ENCODE data around the gene C3orf33. TPM values are rescaled to one million over a fixed set of nuclear protein-coding genes. Genes with fewer than 3 reads are reported as not detected.

C3orf33 gene
- total RNA-seq, 2 experiments from 2014 or later: 0.60 to 1.3 TPM

GRCh38 chr3:155747286-155747945 lies 58.7 kb downstream of the C3orf33 start:
- DNase-seq (no peak), ATAC-seq (no peak)
- no peak overlapping the region for H3K27ac Mint-ChIP-seq
- peaks cover 21% of the 10 kb centered on the region for H3K4me1 Mint-ChIP-seq (ENCODE audit: low read depth)
- ChIA-PET POLR2A (no interaction called here), CTCF (interaction anchor here (1.2 kb wide), 1 partner anchor 58 kb away, joined by 3 read pairs; the partner anchor contains the start of gene C3orf33)
- no peaks in the 10 kb centered on the region for H3K36me3 Mint-ChIP-seq (ENCODE audit: low read depth)
- peaks cover 52% of the 10 kb centered on the region for H3K27me3 Mint-ChIP-seq (ENCODE audit: low read depth)
- H3K4me3 Mint-ChIP-seq: no peak overlapping the region
- H3K9me3 Mint-ChIP-seq (ENCODE audit: insufficient read depth): no peaks in the 10 kb centered on the region

DNA sequence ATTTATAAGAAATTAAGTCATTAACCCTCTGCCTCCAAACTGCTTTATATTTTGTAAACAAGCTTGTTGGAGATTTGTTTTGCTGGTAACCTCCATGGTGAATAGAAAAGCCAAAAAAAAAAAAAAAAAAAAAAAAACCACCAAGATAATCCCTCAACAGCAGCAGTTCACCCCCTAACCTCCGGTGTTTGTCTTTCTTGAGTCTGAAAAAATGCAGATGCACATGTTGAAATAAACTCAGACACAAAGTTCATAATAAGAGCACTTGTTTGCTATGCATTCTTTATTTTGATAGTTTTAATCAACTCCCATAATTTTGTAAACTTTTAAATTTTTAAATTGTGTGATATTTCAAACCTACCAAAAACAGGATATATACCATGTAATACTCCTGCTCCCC lies 59.4 kb downstream of the C3orf33 start:
- Mint-ChIP-seq H3K4me3 (no peak overlapping the region), H3K27ac (no peak overlapping the region), H3K36me3 (ENCODE audit: low read depth) (no peaks in the 10 kb centered on the region), H3K27me3 (ENCODE audit: low read depth) (peaks cover 54% of the 10 kb centered on the region), H3K9me3 (ENCODE audit: insufficient read depth) (no peaks in the 10 kb centered on the region), H3K4me1 (ENCODE audit: low read depth) (peaks cover 21% of the 10 kb centered on the region)
- POLR2A ChIA-PET: no interaction called here
- CTCF ChIA-PET: interaction anchor here (1.1 to 1.4 kb wide), 3 partner anchors 10 to 123 kb away, joined by 3 to 4 read pairs (median 4); partner anchors contain the start of genes C3orf33 and GMPS
- ATAC-seq (no peak), DNase-seq (no peak)

- POLR2A ChIA-PET: no interaction called here
- Mint-ChIP-seq H3K4me3 (no peak overlapping the region), H3K27me3 (ENCODE audit: low read depth) (peaks cover 58% of the 10 kb centered on the region), H3K4me1 (ENCODE audit: low read depth) (peaks cover 21% of the 10 kb centered on the region), H3K9me3 (ENCODE audit: insufficient read depth) (no peaks in the 10 kb centered on the region), H3K36me3 (ENCODE audit: low read depth) (no peaks in the 10 kb centered on the region), H3K27ac (no peak overlapping the region)
- ATAC-seq: no peak
- CTCF ChIA-PET: interaction anchor here (1.1 to 1.4 kb wide), 3 partner anchors 11 to 124 kb away, joined by 3 to 4 read pairs (median 4); partner anchors contain the start of genes C3orf33 and GMPS
- DNase-seq: no peak
Measured at GRCh38 chr3:155745795-155746550, 60.1 kb downstream of the C3orf33 start.

- no peaks in the 10 kb centered on the region for H3K36me3 Mint-ChIP-seq (ENCODE audit: low read depth)
- H3K4me1 Mint-ChIP-seq (ENCODE audit: low read depth): peaks cover 21% of the 10 kb centered on the region
- H3K4me3 Mint-ChIP-seq: peak within 1 kb of the TSS; percentile 79
- no peak within 1 kb of the TSS for H3K27ac Mint-ChIP-seq
- CTCF ChIA-PET: interaction anchor here (0.9 kb wide), 1 partner anchor 62 kb away, joined by 3 read pairs; the partner anchor contains the start of gene C3orf33
- no peaks in the 10 kb centered on the region for H3K9me3 Mint-ChIP-seq (ENCODE audit: insufficient read depth)
- ATAC-seq: peak; percentile 64
- peaks cover 65% of the 10 kb centered on the region for H3K27me3 Mint-ChIP-seq (ENCODE audit: low read depth)
- POLR2A ChIA-PET: no interaction called here
- peak; percentile 43 for DNase-seq
Measured at GRCh38 chr3:155744626-155745324, 61.3 kb downstream of the C3orf33 start, which contains the start of gene PLCH1. TSS of gene PLCH1 (minus strand) at chr3:155745071. CDS start at chr3:155704224, 40,847 bp downstream.

DNA sequence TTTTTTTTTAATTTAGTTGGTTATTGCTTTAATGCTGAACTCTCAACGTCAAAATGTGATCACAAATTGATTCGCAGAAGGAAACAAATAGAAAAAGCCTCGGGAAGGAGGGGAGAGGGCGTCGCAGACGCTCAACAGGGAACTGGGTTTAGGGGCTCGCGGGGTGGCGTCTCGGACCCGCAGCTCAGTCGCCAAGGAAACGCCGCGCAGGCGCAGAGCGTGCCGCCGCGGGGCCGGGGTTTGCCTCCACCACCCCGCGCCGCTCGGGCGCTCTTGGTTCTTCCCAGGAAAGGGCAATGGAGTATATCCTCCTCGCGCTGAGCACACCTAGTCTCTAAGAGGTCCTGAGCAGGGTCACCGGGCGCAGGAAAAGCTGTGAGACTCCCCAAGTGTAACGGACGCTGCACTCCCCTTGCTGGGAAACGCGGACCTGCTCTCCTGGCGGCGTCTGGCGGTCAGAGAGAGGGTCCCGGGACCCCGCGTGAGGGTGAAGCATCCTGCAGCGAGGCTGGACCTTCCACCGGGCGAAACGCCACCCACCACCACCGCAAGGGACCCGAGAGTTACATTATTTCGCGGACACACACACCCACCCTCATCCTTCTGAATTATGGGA lies 62.0 kb downstream of the C3orf33 start:
- peak overlapping the region; percentile 79 for H3K4me3 Mint-ChIP-seq
- ChIA-PET CTCF (interaction anchor here (0.9 kb wide), 1 partner anchor 62 kb away, joined by 3 read pairs; the partner anchor contains the start of gene C3orf33), POLR2A (no interaction called here)
- DNase-seq (peak; percentile 46), ATAC-seq (peak; percentile 54)
- no peak overlapping the region for H3K27ac Mint-ChIP-seq
- H3K9me3 Mint-ChIP-seq (ENCODE audit: insufficient read depth): no peaks in the 10 kb centered on the region
- peaks cover 66% of the 10 kb centered on the region for H3K27me3 Mint-ChIP-seq (ENCODE audit: low read depth)
- H3K36me3 Mint-ChIP-seq (ENCODE audit: low read depth): no peaks in the 10 kb centered on the region
- peaks cover 21% of the 10 kb centered on the region for H3K4me1 Mint-ChIP-seq (ENCODE audit: low read depth)

GRCh38 chr3:155743606-155744005 lies 62.5 kb downstream of the C3orf33 start:
- DNase-seq (no peak), ATAC-seq (no peak)
- Mint-ChIP-seq H3K27me3 (ENCODE audit: low read depth) (peaks cover 63% of the 10 kb centered on the region), H3K27ac (no peak overlapping the region), H3K4me1 (ENCODE audit: low read depth) (peaks cover 21% of the 10 kb centered on the region), H3K9me3 (ENCODE audit: insufficient read depth) (no peaks in the 10 kb centered on the region), H3K4me3 (peak overlapping the region; percentile 79), H3K36me3 (ENCODE audit: low read depth) (no peaks in the 10 kb centered on the region)
- ChIA-PET POLR2A (interaction anchor here (0.6 kb wide), 1 partner anchor 384 kb away, joined by 4 read pairs; no protein-coding TSS in a partner anchor), CTCF (no interaction called here)

- no peak for DNase-seq
- H3K36me3 Mint-ChIP-seq (ENCODE audit: low read depth): no peaks in the 10 kb centered on the region
- H3K4me1 Mint-ChIP-seq (ENCODE audit: low read depth): peaks cover 21% of the 10 kb centered on the region
- no peak for ATAC-seq
- ChIA-PET POLR2A (no interaction called here), CTCF (no interaction called here)
- H3K9me3 Mint-ChIP-seq (ENCODE audit: insufficient read depth): no peaks in the 10 kb centered on the region
- no peak overlapping the region for H3K27ac Mint-ChIP-seq
- no peak overlapping the region for H3K4me3 Mint-ChIP-seq
- H3K27me3 Mint-ChIP-seq (ENCODE audit: low read depth): peaks cover 59% of the 10 kb centered on the region
Measured at GRCh38 chr3:155742349-155742965, 63.6 kb downstream of the C3orf33 start.

- Mint-ChIP-seq H3K4me1 (ENCODE audit: low read depth) (peaks cover 21% of the 10 kb centered on the region), H3K36me3 (ENCODE audit: low read depth) (no peaks in the 10 kb centered on the region), H3K27ac (no peak overlapping the region), H3K4me3 (no peak overlapping the region), H3K9me3 (ENCODE audit: insufficient read depth) (no peaks in the 10 kb centered on the region), H3K27me3 (ENCODE audit: low read depth) (peaks cover 52% of the 10 kb centered on the region)
- ATAC-seq (no peak), DNase-seq (no peak)
- ChIA-PET CTCF (interaction anchor here (2.4 kb wide), 1 partner anchor 64 kb away, joined by 6 read pairs; the partner anchor contains the start of gene C3orf33), POLR2A (no interaction called here)
Measured at GRCh38 chr3:155741603-155742002, 64.5 kb downstream of the C3orf33 start.

DNA sequence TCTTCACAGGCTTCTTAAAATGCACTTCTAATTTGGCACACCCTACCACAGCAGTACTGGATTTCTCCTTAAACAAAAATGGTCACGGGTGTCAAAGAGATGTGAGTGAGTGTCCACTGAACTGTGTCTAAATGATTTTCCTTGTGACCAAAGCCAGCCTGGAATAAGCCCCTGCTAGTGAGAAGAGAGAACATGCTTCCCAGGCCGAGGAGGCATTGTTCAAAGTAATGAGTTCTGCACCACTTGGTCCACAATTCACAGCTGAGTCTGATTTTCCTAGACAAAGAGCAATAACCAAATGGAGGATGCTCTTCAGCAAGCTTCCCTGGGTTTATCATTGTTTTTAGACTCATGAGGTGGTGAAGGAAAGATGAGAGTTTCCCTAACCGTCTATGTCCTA lies 65.0 kb downstream of the C3orf33 start:
- Mint-ChIP-seq H3K36me3 (ENCODE audit: low read depth) (no peaks in the 10 kb centered on the region), H3K4me1 (ENCODE audit: low read depth) (peaks cover 21% of the 10 kb centered on the region), H3K9me3 (ENCODE audit: insufficient read depth) (no peaks in the 10 kb centered on the region), H3K27ac (no peak overlapping the region), H3K27me3 (ENCODE audit: low read depth) (peaks cover 48% of the 10 kb centered on the region), H3K4me3 (no peak overlapping the region)
- CTCF ChIA-PET: interaction anchor here (2.4 kb wide), 1 partner anchor 65 kb away, joined by 6 read pairs; the partner anchor contains the start of gene C3orf33
- ATAC-seq (no peak), DNase-seq (no peak)
- POLR2A ChIA-PET: no interaction called here

DNA sequence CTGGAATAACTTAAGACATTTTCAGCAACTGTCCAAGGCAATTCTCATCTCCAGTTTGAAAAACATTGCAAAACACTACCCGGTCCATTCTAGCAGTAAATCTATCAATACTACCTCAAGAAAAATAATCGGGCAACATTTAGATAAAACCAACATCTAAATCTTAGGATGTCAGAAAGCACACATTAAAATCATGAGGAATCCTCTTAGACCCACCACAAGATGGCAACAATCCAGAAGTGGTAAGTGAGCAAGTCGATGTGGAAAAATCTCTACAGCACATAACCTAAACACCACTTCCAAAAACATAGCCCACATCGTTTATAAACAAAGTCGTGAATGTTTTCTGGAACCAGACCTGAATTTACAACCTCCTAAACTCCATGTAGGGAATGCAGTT lies 66.9 kb downstream of the C3orf33 start:
- H3K27me3 Mint-ChIP-seq (ENCODE audit: low read depth): peaks cover 34% of the 10 kb centered on the region
- POLR2A ChIA-PET: no interaction called here

GRCh38 chr3:155738580-155739076 lies 67.5 kb downstream of the C3orf33 start:
- ATAC-seq: no peak
- CTCF ChIA-PET: interaction anchor here (1.4 kb wide), 1 partner anchor 68 kb away, joined by 4 read pairs; the partner anchor contains the start of gene C3orf33
- Mint-ChIP-seq H3K27me3 (ENCODE audit: low read depth) (peaks cover 31% of the 10 kb centered on the region), H3K4me3 (no peak overlapping the region), H3K27ac (no peak overlapping the region), H3K9me3 (ENCODE audit: insufficient read depth) (no peaks in the 10 kb centered on the region), H3K4me1 (ENCODE audit: low read depth) (peaks cover 1% of the 10 kb centered on the region), H3K36me3 (ENCODE audit: low read depth) (no peaks in the 10 kb centered on the region)
- POLR2A ChIA-PET: no interaction called here
- DNase-seq: no peak

More for the DNA sequence above, 66.9 kb downstream of the C3orf33 start:
- no peak for ATAC-seq
- CTCF ChIA-PET: interaction anchor here (2.4 kb wide), 1 partner anchor 67 kb away, joined by 6 read pairs; the partner anchor contains the start of gene C3orf33
- Mint-ChIP-seq H3K36me3 (ENCODE audit: low read depth) (no peaks in the 10 kb centered on the region), H3K4me1 (ENCODE audit: low read depth) (peaks cover 5% of the 10 kb centered on the region), H3K9me3 (ENCODE audit: insufficient read depth) (no peaks in the 10 kb centered on the region), H3K4me3 (no peak overlapping the region), H3K27ac (no peak overlapping the region)
- DNase-seq: no peak
